Panc1 (cell line): ENCODE results near the gene SOX21. TPM values are rescaled to one million over a fixed set of nuclear protein-coding genes. Genes with fewer than 3 reads are reported as not detected.

Source experiments
- ATAC-seq: fragments of 200-7000 bp; cut with Tn5 transposase; 2 replicates; pipeline ENCODE4 v1.9.1; 2020; ENCODE audit warnings: mild to moderate bottlenecking, moderate library complexity
- Bru-seq: library from RNA; stranded (reverse); fragments of 400-500 nt; gene quantifications from one replicate; lab custom pipeline; 2021; lab: Mats Ljungman, UMichigan
- BruChase-seq, 2 experiments: library from RNA; stranded (reverse); fragments of 400-500 nt; gene quantifications; one replicate each; lab custom pipeline; 2021; lab: Mats Ljungman, UMichigan
- BruUV-seq: library from RNA; stranded (reverse); fragments of 400-500 nt; replicated peaks from 2 replicates; lab custom pipeline; 2021; lab: Mats Ljungman, UMichigan
- CTCF ChIA-PET: fragments of 300-600 bp; sonication (Branson Sonifier 250); formaldehyde crosslinking; loops from one replicate; lab custom pipeline; 2022; ENCODE audit warnings: antibody characterized with exemption; lab: Charles Lee
- POLR2A ChIA-PET: fragments of 300-600 bp; sonication (Branson Sonifier 250); formaldehyde crosslinking; loops from one replicate; lab custom pipeline; 2022; ENCODE audit warnings: antibody characterized with exemption; lab: Charles Lee
- DNase-seq: peaks from one replicate; pipeline ENCODE4 v3.0.0-alpha.2; 2010; ENCODE audit warnings: low read depth, low spot score
- H3K27ac ChIP-seq: 2 replicates; pipeline ENCODE4 v1.5.1; 2011; ENCODE audit warnings: mild to moderate bottlenecking, low read length, inconsistent platforms
- H3K27me3 ChIP-seq: fragments of 200-500 bp; sonication (Bioruptor generic); 2 replicates; pipeline ENCODE4 v1.6.0; 2014; ENCODE audit warnings: low read length, inconsistent platforms; ENCODE audit not compliant: control insufficient read depth, insufficient read depth
- H3K36me3 ChIP-seq: fragments of 200-500 bp; sonication (Bioruptor generic); 2 replicates; pipeline ENCODE4 v1.5.1; 2014; ENCODE audit warnings: inconsistent platforms, mild to moderate bottlenecking, low read length, moderate library complexity; ENCODE audit not compliant: control insufficient read depth, insufficient read depth
- H3K4me1 ChIP-seq: 2 replicates; pipeline ENCODE4 v1.5.1; 2011; ENCODE audit warnings: inconsistent platforms, mild to moderate bottlenecking, low read length, moderate library complexity; ENCODE audit not compliant: control insufficient read depth, insufficient read depth
- H3K4me3 ChIP-seq, 2 experiments: 2 replicates each; pipeline ENCODE4 v1.5.1; 2011 to 2012; ENCODE audit warnings: low read depth in 2 of 2, low read length in 2 of 2, mild to moderate bottlenecking in 2 of 2, inconsistent platforms in 1 of 2, moderate library complexity in 1 of 2
- H3K9me3 ChIP-seq: fragments of 200-500 bp; sonication (Bioruptor generic); 2 replicates; pipeline ENCODE4 v1.5.1; 2014; ENCODE audit warnings: low read depth, mild to moderate bottlenecking, inconsistent platforms, low read length, moderate library complexity; ENCODE audit not compliant: control insufficient read depth, insufficient read depth
- CTCF ChIP-seq: fragments of 450-650 bp; IDR thresholded peaks from 2 replicates; pipeline ENCODE4 v1.5.1; 2017; ENCODE audit warnings: mild to moderate bottlenecking
- POLR2AphosphoS5 ChIP-seq: IDR thresholded peaks from 2 replicates; pipeline ENCODE4 v1.6.1; 2012; ENCODE audit warnings: mild to moderate bottlenecking, low read depth, low read length, moderate library complexity
- REST ChIP-seq, 2 experiments: IDR thresholded peaks; 2 replicates each; pipeline ENCODE4 v1.6.1; 2011 to 2012; ENCODE audit warnings: low read depth in 2 of 2, control low read depth in 1 of 2, low read length in 1 of 2, mild to moderate bottlenecking in 1 of 2, moderate library complexity in 1 of 2; ENCODE audit not compliant: insufficient read depth in 1 of 2
- SIN3A ChIP-seq: IDR thresholded peaks from 2 replicates; pipeline ENCODE4 v1.6.1; 2012; ENCODE audit warnings: low read depth, mild to moderate bottlenecking, low read length, moderate library complexity, borderline replicate concordance; ENCODE audit not compliant: insufficient read depth
- TCF7L2 ChIP-seq: IDR thresholded peaks from 2 replicates; pipeline ENCODE4 v1.6.1; 2011; ENCODE audit warnings: mild to moderate bottlenecking, low read depth, low read length, inconsistent platforms
- in situ Hi-C: cut with HindIII; loops from 2 replicates; pipeline ENCODE4 v1.10.0; 2016; ENCODE audit warnings: low sequenced_read_pairs, low pct_unique_long_range_greater_than_20kb
- intact Hi-C: fragments of 100-400 bp; cut with micrococcal nuclease; formaldehyde crosslinking; loops from one replicate; pipeline ENCODE4 v1.10.0; 2022; ENCODE audit not compliant: unreplicated experiment
- long read RNA-seq: library from polyadenylated mRNA; unstranded; transcript quantifications from one replicate; pipeline ENCODE4 v2.0.0, GENCODE V29; 2021; ENCODE audit not compliant: unreplicated experiment
- polyA plus RNA-seq: library from polyadenylated mRNA; unstranded; fragments of >200 nt; gene quantifications from one replicate; pipeline ENCODE4 v1.2.1, GENCODE V29; 2012; ENCODE audit warnings: missing spikeins; ENCODE audit not compliant: insufficient read length
- total RNA-seq: library from RNA; stranded (reverse); gene quantifications from one replicate; pipeline ENCODE4 v1.2.1, GENCODE V29; 2021; ENCODE audit not compliant: unreplicated experiment

Gene SOX21
- total RNA-seq (3.5 TPM), Bru-seq, nascent RNA (percentile 52 among the genes with signal in this experiment), BruChase-seq, experiment 1, labeled RNA remaining after a 2-hour chase (percentile 73 among the genes with signal in this experiment), BruChase-seq, experiment 2, labeled RNA remaining after a 6-hour chase (percentile 39 among the genes with signal in this experiment)
- polyA plus RNA-seq: 3.2 TPM
- long read RNA-seq, partial matches to known transcripts: 0 of 2 reads
- long read RNA-seq, other reads (novel, unspliced or antisense): 0 of 2 reads

- Histone ChIP-seq H3K27ac (no peak within 1 kb of the TSS), H3K9me3 (no peaks in the 10 kb centered on the region), H3K4me1 (0 out of 2 replicates have a peak, but pooled peaks cover 4% of the 10 kb centered on the region), H3K4me3 (peak within 1 kb of the TSS; percentile 48 to 69), H3K36me3 (no peaks in the 10 kb centered on the region), H3K27me3 (peaks cover 2% of the 10 kb centered on the region; the same call in 1 of the 2 replicates)
- DNase-seq (no peak), ATAC-seq (peak; percentile 24)
- CTCF ChIA-PET: interaction anchor here (0.5 kb wide), 1 partner anchor 87 kb away, joined by 3 read pairs; no protein-coding TSS in a partner anchor
- TF ChIP-seq CTCF (no peak), TCF7L2 (no peak), REST (IDR thresholded peaks at IDR 0.05; ENCODE audit: insufficient read depth in 1 of 2, low read depth in 2 of 2, low read length in 1 of 2) (no peak), POLR2AphosphoS5 (no peak), SIN3A (no peak)
- intact Hi-C loops: no loop called here
- POLR2A ChIA-PET: no interaction called here
- in situ Hi-C loops: no loop called here
- TSS peak; percentile 53 for BruUV-seq
These were observed at the start of gene SOX21 for GRCh38 chr13:94712287-94712811. SOX21 (minus strand) TSS chr13:94712545; CDS start chr13:94712049, 496 bp downstream.

GRCh38 chr13:94761407-94761806, 49.1 kb upstream of the SOX21 start:
- CTCF ChIA-PET: no interaction called here
- Histone ChIP-seq H3K36me3 (no peaks in the 10 kb centered on the region), H3K27me3 (no peaks in the 10 kb centered on the region), H3K27ac (no peak overlapping the region), H3K4me1 (no peaks in the 10 kb centered on the region), H3K4me3 (no peak overlapping the region), H3K9me3 (no peaks in the 10 kb centered on the region)
- no peak for ATAC-seq
- intact Hi-C loops: no loop called here
- TF ChIP-seq POLR2AphosphoS5 (no peak), TCF7L2 (no peak), CTCF (no peak), REST (IDR thresholded peaks at IDR 0.05; ENCODE audit: insufficient read depth in 1 of 2, low read depth in 2 of 2, low read length in 1 of 2) (no peak), SIN3A (no peak)
- POLR2A ChIA-PET: no interaction called here
- no TSS peak for BruUV-seq
- in situ Hi-C loops: no loop called here
- DNase-seq: no peak
